K562 (cell line): ENCODE measurements around the gene METTL22. TPM values are rescaled to one million over a fixed set of nuclear protein-coding genes. Genes with fewer than 3 reads are reported as not detected.

Experiments used
- ATAC-seq: fragments of 200-7000 bp; cut with Tn5 transposase; 3 replicates; pipeline ENCODE4 v1.9.1; 2020; ENCODE audit warnings: moderate library complexity
- BruUV-seq: library from RNA; stranded (reverse); fragments of 400-500 nt; replicated peaks from 2 replicates; lab custom pipeline; 2021; lab: Mats Ljungman, UMichigan
- CTCF ChIA-PET: fragments of 300-600 bp; formaldehyde crosslinking; extraction: SDS; loops from one replicate; lab custom pipeline; 2021; ENCODE audit warnings: low intra/inter-chr PET ratio; lab: Yijun Ruan, JAX
- POLR2A ChIA-PET: fragments of 300-600, 350-650 bp; sonication (Branson Sonifier 250); formaldehyde crosslinking; extraction: SDS; loops from one replicate; lab custom pipeline; 2021; ENCODE audit warnings: antibody characterized with exemption, inconsistent platforms; lab: Yijun Ruan, JAX
- DNase-seq, 4 experiments: peaks; one replicate each; pipeline versions ENCODE4 v3.0.0 to v3.0.0-alpha.2; 2011 to 2018; ENCODE audit warnings: low spot score in 3 of 4, mixed read lengths in 3 of 4; ENCODE audit errors: extremely low read depth in 1 of 4
- FAIRE-seq: peaks from 2 replicates; lab custom pipeline; 2011; peaks lifted over from hg19 to GRCh38; lab: Jason Lieb, UNC
- H2AFZ ChIP-seq: 2 replicates; pipeline ENCODE4 v1.6.0; 2011; ENCODE audit warnings: low read depth, low read length, control low read depth, inconsistent platforms
- H3K27ac ChIP-seq: fragments of 200-600 bp; 3 replicates; pipeline ENCODE4 v1.8.0; 2011; ENCODE audit warnings: low read depth, mild to moderate bottlenecking, control low read depth, inconsistent platforms, low read length, moderate library complexity, mixed read lengths; ENCODE audit errors: extremely low read depth
- H3K27me3 ChIP-seq, 2 experiments: fragments of 300-600 bp in 1 of 2; 2 replicates in 1 of 2; 3 replicates in 1 of 2; pipeline versions ENCODE4 v1.6.0 to v1.8.0; 2011; ENCODE audit warnings: inconsistent platforms in 2 of 2, low read length in 2 of 2, mild to moderate bottlenecking in 1 of 2, mixed read lengths in 1 of 2, moderate library complexity in 1 of 2; ENCODE audit not compliant: control insufficient read depth in 2 of 2, insufficient read depth in 2 of 2
- H3K36me3 ChIP-seq: fragments of 300-600 bp; 3 replicates; pipeline ENCODE4 v1.8.0; 2011; ENCODE audit warnings: mild to moderate bottlenecking, low read length, inconsistent platforms; ENCODE audit not compliant: control insufficient read depth, insufficient read depth
- H3K4me1 ChIP-seq, 2 experiments: fragments of 200-600 bp in 1 of 2; replicated peaks in 1 of 2; 2 replicates in 1 of 2; 3 replicates in 1 of 2; pipeline versions ENCODE4 v1.5.1 to v1.8.0; 2011; ENCODE audit warnings: inconsistent platforms in 2 of 2, low read length in 2 of 2, mild to moderate bottlenecking in 1 of 2, mixed read lengths in 1 of 2, moderate library complexity in 1 of 2; ENCODE audit not compliant: control insufficient read depth in 2 of 2, insufficient read depth in 2 of 2
- H3K4me2 ChIP-seq: 2 replicates; pipeline ENCODE4 v1.6.1; 2011; ENCODE audit warnings: low read length, control low read depth, inconsistent platforms, mixed read lengths; ENCODE audit not compliant: insufficient read depth
- H3K4me3 ChIP-seq: fragments of 200-600 bp; sonication (generic), shearing (Covaris generic); 2 replicates; pipeline ENCODE4 v1.5.1; 2016; ENCODE audit warnings: control low read depth, inconsistent platforms
- H3K79me2 ChIP-seq: fragments of 200-600 bp; 3 replicates; pipeline ENCODE4 v1.8.0; 2011; ENCODE audit warnings: low read length, inconsistent platforms; ENCODE audit not compliant: control insufficient read depth, insufficient read depth
- H3K9ac ChIP-seq, 2 experiments: 2 replicates each; pipeline versions ENCODE4 v1.6.0 to v1.6.1; 2011; ENCODE audit warnings: low read depth in 2 of 2, low read length in 2 of 2, control low read depth in 1 of 2, inconsistent platforms in 1 of 2, mild to moderate bottlenecking in 1 of 2, mixed read lengths in 1 of 2; ENCODE audit not compliant: insufficient read depth in 1 of 2
- H3K9me1 ChIP-seq: one replicate; pipeline ENCODE4 v1.6.0; 2011; ENCODE audit warnings: inconsistent platforms, mild to moderate bottlenecking, low read length, moderate library complexity; ENCODE audit not compliant: control insufficient read depth, insufficient read depth
- H3K9me3 ChIP-seq: replicated peaks from 2 replicates; pipeline ENCODE4 v1.5.1; 2011; ENCODE audit warnings: low read depth, low read length, inconsistent platforms; ENCODE audit not compliant: control insufficient read depth, insufficient read depth
- H4K20me1 ChIP-seq: replicated peaks from 2 replicates; pipeline ENCODE4 v1.6.1; 2011; ENCODE audit warnings: low read length, inconsistent platforms, mixed read lengths; ENCODE audit not compliant: control insufficient read depth, insufficient read depth
- TAF1 ChIP-seq: IDR thresholded peaks from 2 replicates; pipeline ENCODE4 v1.6.1; 2011; ENCODE audit warnings: mild to moderate bottlenecking, low read length, moderate library complexity; ENCODE audit not compliant: insufficient read depth, control insufficient read depth, severe bottlenecking; ENCODE audit errors: extremely low read depth
- ZBTB7A ChIP-seq: IDR thresholded peaks from 2 replicates; pipeline ENCODE4 v1.6.1; 2011; ENCODE audit warnings: low read depth, mild to moderate bottlenecking, low read length, moderate library complexity, borderline replicate concordance; ENCODE audit not compliant: control insufficient read depth
- WGBS: fragments of 100-300 bp; shearing (Covaris generic); methylation state at CpG from one replicate; pipeline ENCODE4 v1.1.6; 2016; ENCODE audit warnings: low coverage, mixed read lengths; ENCODE audit not compliant: insufficient coverage; ENCODE audit errors: missing lambda C conversion rate; 5-methylcytosine and 5-hydroxymethylcytosine counted together
- in situ Hi-C: fragments of 300-500 bp; cut with MboI; formaldehyde crosslinking; loops from 4 replicates; pipeline ENCODE4 v1.15.0; 2018; ENCODE audit warnings: inconsistent platforms, mixed read lengths
- intact Hi-C: fragments of 100-400 bp; cut with micrococcal nuclease; formaldehyde crosslinking; loops from 2 replicates; pipeline ENCODE4 v1.14.2; 2022
- polyA plus RNA-seq, 8 experiments: library from polyadenylated mRNA; depleted of rRNA in 4 of 8; stranded (reverse) in 5 of 8; unstranded in 3 of 8; fragments of >200 nt; fragmentation: Nextera tagmentation in 2 of 8; fragmentation: Illumina TruSeq in 1 of 8; extraction: Ambion mirVana in 2 of 8; extraction: Trizol in 1 of 8; gene quantifications; 2 replicates each; pipeline versions ENCODE4 v1.2.1 to v1.2.3, GENCODE V29; 2011 to 2014; ENCODE audit warnings: inconsistent platforms in 1 of 8, missing spikeins in 1 of 8
- total RNA-seq, 7 experiments: library from RNA; depleted of rRNA in 6 of 7; stranded (reverse); fragments of >200 nt in 6 of 7; fragmentation: Illumina TruSeq in 2 of 7; extraction: Trizol in 2 of 7; gene quantifications; 2 replicates each; pipeline versions ENCODE4 v1.2.1 to v1.2.3, GENCODE V29; 2011 to 2021; ENCODE audit warnings: low replicate concordance in 1 of 7

Gene METTL22
- total and polyA plus RNA-seq, 9 of the 15 experiments (the other 6 are each of a cell fraction or from before 2014, with no cell fraction given) = 6.9 to 33.2 (median 18.5) TPM

DNA sequence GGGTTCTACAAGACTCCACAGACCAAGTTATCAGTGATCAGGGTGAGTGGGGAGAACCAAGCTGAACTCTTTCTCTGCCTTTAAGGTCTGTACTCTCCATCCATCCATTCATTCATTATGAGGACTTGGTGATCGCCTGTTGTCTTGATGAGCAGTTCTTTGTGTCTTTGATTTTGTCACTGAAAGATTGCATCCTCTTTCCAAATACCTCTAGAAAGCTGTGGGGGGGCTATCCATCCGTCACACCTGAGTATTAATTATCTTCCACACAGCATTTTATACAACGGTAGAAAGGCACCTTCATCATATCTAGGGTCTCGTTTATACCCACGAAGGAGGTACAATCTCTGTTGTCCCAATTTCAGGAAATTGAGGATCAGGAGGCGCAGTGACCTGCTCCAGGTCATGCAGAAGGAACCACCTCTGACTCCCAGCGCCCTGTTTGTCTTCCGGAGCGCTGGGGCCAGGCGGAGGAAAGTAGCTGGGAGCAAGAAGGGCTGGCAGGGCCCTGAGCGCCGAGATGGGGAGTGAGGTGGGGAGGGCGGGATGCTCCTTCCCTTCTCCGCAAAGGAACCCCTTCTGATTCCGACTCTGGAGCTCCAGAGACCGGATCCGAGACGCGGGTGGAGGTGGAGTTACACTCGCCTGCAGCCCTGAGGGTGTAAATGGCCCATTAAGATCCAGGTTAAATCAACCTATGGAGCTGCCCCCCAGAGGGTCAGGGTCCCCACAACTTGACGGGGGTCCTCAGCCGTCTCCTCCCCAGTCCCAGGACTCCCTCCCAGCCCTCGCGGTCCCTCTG lies 52.3 kb downstream of the METTL22 start:
- H3K9me3 ChIP-seq = no peaks in the 10 kb centered on the region; the same call in 1 of the 2 replicates
- H2AFZ ChIP-seq = peak overlapping the region; percentile 74
- no peak for DNase-seq
- peak; percentile 54; the same call in 2 of the 3 replicates for ATAC-seq
- intact Hi-C loops = no loop called here
- H3K4me3 ChIP-seq = peak overlapping the region; percentile 30; the same call in 1 of the 2 replicates
- TF ChIP-seq ZBTB7A (peak; percentile 22; the same call in 1 of the 2 replicates), TAF1 (no peak)
- H3K9me1 ChIP-seq = no peaks in the 10 kb centered on the region
- WGBS = 39% methylated on average over 18 of the region's 24 CpGs
- ChIA-PET CTCF (no interaction called here), POLR2A (interaction anchor here (0.6 to 0.7 kb wide), 4 partner anchors 13 to 548 kb away, joined by 3 read pairs; no protein-coding TSS in a partner anchor)
- no peak overlapping the region for H3K9ac ChIP-seq
- H4K20me1 ChIP-seq = peaks cover 18% of the 10 kb centered on the region
- H3K27me3 ChIP-seq = peaks cover 20 to 26% of the 10 kb centered on the region in 2 experiments; a peak in 4 of 5 replicates
- no peak overlapping the region for H3K27ac ChIP-seq
- H3K4me1 ChIP-seq = peaks cover 0 to 12% of the 10 kb centered on the region in 2 experiments; a peak in 4 of 5 replicates
- no peaks in the 10 kb centered on the region for H3K79me2 ChIP-seq
- no TSS peak for BruUV-seq
- in situ Hi-C loops = no loop called here
- H3K36me3 ChIP-seq = no peaks in the 10 kb centered on the region
- H3K4me2 ChIP-seq = peak overlapping the region; percentile 36; the same call in 1 of the 2 replicates
- FAIRE-seq = no peak
